Stimulated activated CD8-positive, alpha-beta memory T cell treated with anti-CD3 and anti-CD28 coated beads, Interleukin-4, amount 100 ng/mL, for 1 hour (primary cell): ENCODE measurements around the gene ZNF22.

Experiments used
- DNase-seq, 2 donors: peaks; one replicate each; pipeline ENCODE4 v3.0.0-alpha.2; 2020; ENCODE audit warnings: low read depth in 2 of 2, low spot score in 1 of 2

The ZNF22 gene

GRCh38 chr10:45000752-45001380 is at the start of gene ZNF22:
ZNF22 (plus strand) TSS chr10:45000923; CDS start chr10:45003369, 2,446 bp downstream.
- peak; percentile 34 to 51 for DNase-seq

- DNase-seq = no peak
These were observed 49.0 kb upstream of the ZNF22 start for GRCh38 chr10:44951576-44952226.

- DNase-seq = no peak
These were observed 47.9 kb upstream of the ZNF22 start for GRCh38 chr10:44952779-44953231.

- no peak for DNase-seq
These were observed 46.7 kb upstream of the ZNF22 start for GRCh38 chr10:44954042-44954441.

GRCh38 chr10:44954962-44955361 is 45.8 kb upstream of the ZNF22 start:
- DNase-seq = no peak

- DNase-seq = no peak
These were observed 45.2 kb upstream of the ZNF22 start for GRCh38 chr10:44955413-44956070.

GRCh38 chr10:44956226-44956625 is 44.5 kb upstream of the ZNF22 start:
- no peak for DNase-seq

- DNase-seq = no peak
These were observed 43.7 kb upstream of the ZNF22 start for GRCh38 chr10:44956717-44957706.

GRCh38 chr10:44958196-44958897 is 42.4 kb upstream of the ZNF22 start:
- DNase-seq = no peak

GRCh38 chr10:44958898-44959246 is 41.9 kb upstream of the ZNF22 start:
- no peak for DNase-seq

GRCh38 chr10:44959247-44960087 is 41.3 kb upstream of the ZNF22 start, which contains the start of gene RASSF4:
RASSF4 (plus strand) TSS chr10:44959802; CDS start chr10:44970203, 10,401 bp downstream.
- peak; percentile 77 to 82 for DNase-seq

GRCh38 chr10:44960088-44960460 is 40.6 kb upstream of the ZNF22 start:
- no peak for DNase-seq

- DNase-seq = no peak
These were observed 40.1 kb upstream of the ZNF22 start for GRCh38 chr10:44960482-44961229.

GRCh38 chr10:44961230-44961571 is 39.5 kb upstream of the ZNF22 start:
- DNase-seq = no peak

GRCh38 chr10:44961931-44962750 is 38.6 kb upstream of the ZNF22 start:
- DNase-seq = no peak

- DNase-seq = no peak
These were observed 37.6 kb upstream of the ZNF22 start for GRCh38 chr10:44962870-44963738.
